Body of pancreas (tissue), 4 donors: ENCODE results near the gene TMEM123. TPM values are rescaled to one million over a fixed set of nuclear protein-coding genes. Genes with fewer than 3 reads are reported as not detected.

ENCODE experiments used
- ATAC-seq: fragments of 150-250 bp; one replicate; pipeline ENCODE4 v1.9.1; 2016
- DNase-seq, 4 donors: peaks; one replicate each; pipeline ENCODE4 v3.0.0-alpha.2; 2019
- H3K27ac ChIP-seq, 4 donors: fragments of 200-600 bp; sonication (generic); 1 replicate in 3 of 4; 2 replicates in 1 of 4; pipeline versions ENCODE4 v1.5.1 to v1.6.1; 2016 to 2019; ENCODE audit warnings: mild to moderate bottlenecking in 1 of 4, mixed read lengths in 1 of 4, moderate library complexity in 1 of 4
- H3K27me3 ChIP-seq, 2 donors: fragments of 200-600 bp; sonication (generic); one replicate each; pipeline ENCODE4 v1.6.0; 2016; ENCODE audit warnings: mild to moderate bottlenecking in 1 of 2
- H3K36me3 ChIP-seq, 2 donors: fragments of 200-600 bp; sonication (generic); replicated peaks in 1 of 2; 2 replicates each; pipeline ENCODE4 v1.5.1; 2016; ENCODE audit warnings: low read depth in 2 of 2; ENCODE audit not compliant: insufficient read depth in 1 of 2
- H3K4me1 ChIP-seq: fragments of 200-600 bp; sonication (generic); one replicate; pipeline ENCODE4 v1.6.0; 2016
- H3K4me3 ChIP-seq, 2 donors: fragments of 200-600 bp; sonication (generic); 1 replicate in 1 of 2; 2 replicates in 1 of 2; pipeline ENCODE4 v1.5.1; 2016 to 2019
- H3K9me3 ChIP-seq, 3 donors: fragments of 200-600 bp; sonication (generic); 1 replicate in 2 of 3; 2 replicates in 1 of 3; pipeline ENCODE4 v1.5.1; 2016
- CTCF ChIP-seq, 7 experiments: fragments of 450-650 bp in 4 of 7; fragments of 200-600 bp in 3 of 7; sonication (generic) in 3 of 7; IDR thresholded peaks; one replicate each; pipeline ENCODE4 v1.5.1; 2016 to 2019; ENCODE audit warnings: antibody characterized with exemption in 7 of 7
- POLR2A ChIP-seq, 3 donors: fragments of 450-650 bp; IDR thresholded peaks; one replicate each; pipeline ENCODE4 v1.6.1; 2016; ENCODE audit warnings: antibody characterized with exemption in 3 of 3, mild to moderate bottlenecking in 2 of 3
- WGBS, 2 donors: methylation state at CpG; one replicate each; pipeline ENCODE4 v1.1.5; 2017; 5-methylcytosine and 5-hydroxymethylcytosine counted together
- intact Hi-C: fragments of 100-400 bp; cut with DNase I; formaldehyde crosslinking; loops from one replicate; pipeline ENCODE4 v1.15.1; 2023
- total RNA-seq, 2 donors: library from RNA; depleted of rRNA; stranded (reverse); fragments of >200 nt; gene quantifications; one replicate each; pipeline ENCODE4 v1.1.0, GENCODE V29; 2016

The TMEM123 gene
- total RNA-seq, 2 donors from 2014 or later = 40.2 to 82.5 TPM

DNA sequence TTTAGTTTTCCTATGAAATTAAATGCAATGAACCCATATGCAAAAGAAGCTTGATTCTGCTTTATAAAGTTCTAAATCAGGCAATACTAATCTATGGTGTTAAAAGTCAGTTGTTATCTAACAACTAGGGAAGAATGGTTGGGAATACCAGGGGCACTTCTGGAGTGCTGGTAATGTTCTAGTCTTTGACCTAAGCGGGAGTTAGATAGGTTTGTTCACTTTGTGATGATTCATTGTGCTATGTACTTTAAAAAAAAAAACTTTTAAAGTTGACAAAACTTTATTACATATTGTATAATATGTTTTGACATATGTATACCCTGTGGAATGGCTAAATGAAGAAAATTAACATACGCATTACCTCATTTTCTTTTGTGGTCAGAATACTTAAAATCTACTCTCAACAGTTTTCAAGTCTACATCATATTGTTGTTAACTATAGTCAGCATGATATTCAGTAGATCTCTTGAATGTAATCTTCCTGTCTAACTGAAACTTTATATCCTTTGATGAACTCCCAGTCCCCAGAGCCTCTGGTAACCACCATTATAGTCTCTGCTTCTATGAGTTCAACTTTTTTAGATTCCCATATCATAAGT lies 66.3 kb downstream of the TMEM123 start:
- Histone ChIP-seq H3K36me3 (peaks cover 0 to 3% of the 10 kb centered on the region in 2 donors), H3K27me3 (no peaks in the 10 kb centered on the region), H3K27ac (no peak overlapping the region), H3K9me3 (no peaks in the 10 kb centered on the region), H3K4me1 (peaks cover 9% of the 10 kb centered on the region), H3K4me3 (no peak overlapping the region)
- DNase-seq (no peak), ATAC-seq (no peak)
- intact Hi-C loops = no loop called here
- no peak for TF ChIP-seq POLR2A (IDR thresholded peaks at IDR 0.05)
- TF ChIP-seq CTCF (IDR thresholded peaks at IDR 0.05) = no peak
- WGBS, 2 donors = 80 to 81% methylated on average over 2 of the region's 2 CpGs

DNA sequence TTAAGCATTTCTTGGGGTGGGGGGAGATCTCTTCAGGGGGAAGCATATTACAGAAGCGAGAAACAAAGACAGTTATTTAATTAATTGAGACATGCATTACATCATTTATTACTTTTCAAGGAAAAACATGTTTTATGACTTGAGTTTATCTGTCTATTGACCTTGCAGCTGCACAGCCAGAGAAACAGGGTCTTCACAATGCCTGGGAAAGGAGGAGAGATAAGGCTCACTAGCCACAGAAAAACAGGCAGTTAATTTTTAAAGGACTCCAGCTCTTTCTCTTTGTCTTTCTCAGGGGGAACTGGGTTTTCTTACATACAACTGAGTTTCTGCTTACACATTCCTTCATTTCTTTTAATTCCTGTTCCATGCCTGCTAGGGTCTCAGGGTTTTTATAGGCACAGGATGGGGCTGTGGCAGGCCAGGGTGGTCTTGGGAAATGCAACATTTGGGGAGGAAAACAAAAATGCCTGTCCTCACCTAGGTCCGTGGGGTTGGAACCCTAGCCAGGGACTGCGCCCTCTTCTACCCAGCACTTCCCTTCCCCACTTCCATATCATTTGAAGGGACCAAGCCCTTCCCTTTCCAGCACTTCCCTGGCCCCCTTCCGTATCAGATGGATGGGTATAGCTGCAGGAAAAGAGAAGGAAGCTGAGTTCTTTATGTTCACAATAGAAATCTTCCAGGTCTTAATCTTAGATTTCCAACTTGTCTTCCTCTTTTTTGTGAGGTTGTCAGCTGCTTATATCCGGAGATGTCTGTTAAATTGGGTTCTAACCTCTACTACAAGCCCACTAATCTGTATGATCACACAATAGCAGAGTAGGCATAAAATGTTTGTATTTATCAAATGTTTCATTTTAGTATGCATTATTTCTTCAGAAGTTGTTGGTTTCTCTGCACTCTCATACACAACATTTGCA lies 67.2 kb downstream of the TMEM123 start:
- intact Hi-C loops = no loop called here
- Histone ChIP-seq H3K4me3 (no peak overlapping the region), H3K4me1 (peaks cover 7% of the 10 kb centered on the region), H3K27ac (peak overlapping the region in 1 of 4 donors; percentile 41), H3K9me3 (no peaks in the 10 kb centered on the region), H3K36me3 (peaks cover 3 to 6% of the 10 kb centered on the region in 2 donors), H3K27me3 (no peaks in the 10 kb centered on the region)
- ATAC-seq (no peak), DNase-seq (no peak)
- TF ChIP-seq CTCF (IDR thresholded peaks at IDR 0.05) = no peak
- no peak for TF ChIP-seq POLR2A (IDR thresholded peaks at IDR 0.05)
- 65 to 72% methylated on average over 5 of the region's 5 CpGs for WGBS, 2 donors

DNA sequence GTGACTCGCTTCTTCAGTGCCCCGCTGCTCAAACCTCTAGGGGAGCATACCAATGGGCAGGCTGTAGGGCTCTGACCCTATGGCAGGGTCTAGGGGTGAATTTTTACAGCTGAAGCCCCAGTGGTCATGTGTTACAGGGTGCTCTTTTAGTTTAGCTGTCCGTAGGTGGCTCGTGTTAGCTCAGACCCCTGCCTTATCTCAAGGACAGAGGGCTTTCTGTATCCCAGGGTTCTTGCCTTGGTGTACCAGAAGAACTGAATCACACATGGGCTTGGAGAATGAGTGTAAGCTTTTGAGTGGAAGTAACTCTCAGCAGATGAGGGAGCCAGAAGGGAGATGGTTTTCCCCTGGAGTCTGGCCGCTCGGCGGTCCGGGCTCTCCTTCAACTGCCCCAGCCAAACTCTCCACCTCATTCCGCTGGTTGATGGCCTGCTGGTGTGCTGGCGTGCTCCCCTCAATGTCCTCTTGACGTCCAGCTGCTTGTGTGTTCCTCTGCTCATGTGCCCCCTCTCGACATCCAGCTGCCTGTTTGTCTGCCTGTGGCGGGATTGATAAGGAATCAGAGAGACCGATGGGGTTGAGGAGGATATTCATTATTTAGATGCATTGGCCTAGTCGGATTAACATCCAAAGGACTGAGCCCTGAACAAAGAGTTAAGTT lies 68.0 kb downstream of the TMEM123 start:
- intact Hi-C loops = no loop called here
- no peak for ATAC-seq
- TF ChIP-seq CTCF (IDR thresholded peaks at IDR 0.05) (no peak), POLR2A (IDR thresholded peaks at IDR 0.05) (no peak)
- Histone ChIP-seq H3K4me3 (no peak overlapping the region), H3K9me3 (no peaks in the 10 kb centered on the region), H3K27ac (peak overlapping the region in 1 of 4 donors; percentile 5), H3K36me3 (peaks cover 3 to 7% of the 10 kb centered on the region in 2 donors), H3K4me1 (peaks cover 5% of the 10 kb centered on the region), H3K27me3 (no peaks in the 10 kb centered on the region)
- DNase-seq = no peak
- 70 to 77% methylated on average over 15 of the region's 15 CpGs for WGBS, 2 donors

DNA sequence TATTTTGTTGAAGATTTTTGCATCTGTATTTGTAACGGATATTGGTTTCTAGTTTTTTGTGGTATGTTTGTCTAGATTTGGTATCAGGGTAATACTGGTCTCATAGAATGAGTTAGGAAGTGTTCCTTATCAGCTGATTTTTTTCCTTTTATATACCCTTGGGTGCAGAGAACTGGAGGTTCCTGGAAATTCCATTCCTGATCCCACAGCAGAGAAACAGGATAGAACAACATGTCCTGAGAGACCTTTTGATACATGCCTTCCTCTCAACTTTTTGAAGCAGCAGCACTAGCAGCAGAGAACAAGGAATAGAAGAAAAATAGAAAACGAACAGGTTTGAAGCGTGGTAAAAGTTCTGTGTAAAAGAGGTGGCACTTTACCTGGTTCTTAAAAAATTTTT lies 68.7 kb downstream of the TMEM123 start:
- no peak for DNase-seq
- H3K9me3 ChIP-seq = no peaks in the 10 kb centered on the region
- no peak for ATAC-seq
- H3K27ac ChIP-seq = no peak overlapping the region
- H3K4me1 ChIP-seq = peaks cover 5% of the 10 kb centered on the region
- no peak overlapping the region for H3K4me3 ChIP-seq
- intact Hi-C loops = no loop called here
- H3K36me3 ChIP-seq = peaks cover 7% of the 10 kb centered on the region in 2 donors
- TF ChIP-seq CTCF (IDR thresholded peaks at IDR 0.05) (no peak), POLR2A (IDR thresholded peaks at IDR 0.05) (no peak)
- WGBS, 2 donors = 84 to 87% methylated on average over 3 of the region's 3 CpGs
- no peaks in the 10 kb centered on the region for H3K27me3 ChIP-seq
